ENCODE results near the gene QPCT. TPM values are rescaled to one million over a fixed set of nuclear protein-coding genes. Genes with fewer than 3 reads are reported as not detected.

Gene QPCT
- total and polyA plus RNA-seq, 2 experiments from 2014 or later: 13.2 TPM

DNA sequence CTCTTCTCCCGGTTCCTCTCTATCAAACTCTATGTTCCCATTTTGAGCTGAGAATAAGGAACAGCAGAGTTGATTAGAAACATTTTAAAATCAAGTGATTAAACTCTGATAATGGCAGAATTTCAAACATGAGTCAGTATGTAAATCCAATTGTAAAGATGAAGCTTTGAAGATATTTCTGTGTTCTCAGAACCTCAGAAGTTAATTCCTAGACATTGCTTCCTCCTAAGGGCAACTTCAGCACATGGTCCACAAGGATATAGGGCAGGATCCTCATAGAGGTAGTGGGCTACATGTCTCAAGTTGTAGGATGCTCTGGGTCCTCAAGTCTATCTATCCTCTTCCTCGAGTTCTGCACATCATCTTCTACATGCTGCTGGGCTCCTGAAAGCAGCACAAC is 46.3 kb downstream of the QPCT start:
- Mint-ChIP-seq H3K27me3 (ENCODE audit: insufficient read depth, low read depth, poor library complexity) (peaks cover 3% of the 10 kb centered on the region), H3K4me1 (peaks cover 19% of the 10 kb centered on the region), H3K36me3 (ENCODE audit: low read depth) (no peaks in the 10 kb centered on the region; the same call in 1 of the 3 replicates), H3K4me3 (no peak overlapping the region; the same call in 2 of the 3 replicates), H3K9me3 (no peaks in the 10 kb centered on the region), H3K27ac (no peak overlapping the region)
- TF ChIP-seq STAT1 (IDR thresholded peaks at IDR 0.05; ENCODE audit: unreplicated experiment) (no peak), NANOG (IDR thresholded peaks at IDR 0.05; ENCODE audit: borderline replicate concordance) (no peak), ZNF331 (CRISPR knock-in tag; IDR thresholded peaks at IDR 0.05; ENCODE audit: low read depth) (no peak), EZH2 (IDR thresholded peaks at IDR 0.05; ENCODE audit: low read depth, unreplicated experiment) (no peak), CREB1 (CRISPR knock-in tag; IDR thresholded peaks at IDR 0.05; ENCODE audit: low read depth) (no peak), EZH2phosphoT487 (IDR thresholded peaks at IDR 0.05; ENCODE audit: unreplicated experiment) (no peak), JUNB (IDR thresholded peaks at IDR 0.05; ENCODE audit: unreplicated experiment) (no peak), POLR2AphosphoS5 (IDR thresholded peaks at IDR 0.05; ENCODE audit: low read depth) (no peak), ZNF114 (CRISPR knock-in tag; IDR thresholded peaks at IDR 0.05) (no peak)
- TF ChIP-seq, protein P1, sequence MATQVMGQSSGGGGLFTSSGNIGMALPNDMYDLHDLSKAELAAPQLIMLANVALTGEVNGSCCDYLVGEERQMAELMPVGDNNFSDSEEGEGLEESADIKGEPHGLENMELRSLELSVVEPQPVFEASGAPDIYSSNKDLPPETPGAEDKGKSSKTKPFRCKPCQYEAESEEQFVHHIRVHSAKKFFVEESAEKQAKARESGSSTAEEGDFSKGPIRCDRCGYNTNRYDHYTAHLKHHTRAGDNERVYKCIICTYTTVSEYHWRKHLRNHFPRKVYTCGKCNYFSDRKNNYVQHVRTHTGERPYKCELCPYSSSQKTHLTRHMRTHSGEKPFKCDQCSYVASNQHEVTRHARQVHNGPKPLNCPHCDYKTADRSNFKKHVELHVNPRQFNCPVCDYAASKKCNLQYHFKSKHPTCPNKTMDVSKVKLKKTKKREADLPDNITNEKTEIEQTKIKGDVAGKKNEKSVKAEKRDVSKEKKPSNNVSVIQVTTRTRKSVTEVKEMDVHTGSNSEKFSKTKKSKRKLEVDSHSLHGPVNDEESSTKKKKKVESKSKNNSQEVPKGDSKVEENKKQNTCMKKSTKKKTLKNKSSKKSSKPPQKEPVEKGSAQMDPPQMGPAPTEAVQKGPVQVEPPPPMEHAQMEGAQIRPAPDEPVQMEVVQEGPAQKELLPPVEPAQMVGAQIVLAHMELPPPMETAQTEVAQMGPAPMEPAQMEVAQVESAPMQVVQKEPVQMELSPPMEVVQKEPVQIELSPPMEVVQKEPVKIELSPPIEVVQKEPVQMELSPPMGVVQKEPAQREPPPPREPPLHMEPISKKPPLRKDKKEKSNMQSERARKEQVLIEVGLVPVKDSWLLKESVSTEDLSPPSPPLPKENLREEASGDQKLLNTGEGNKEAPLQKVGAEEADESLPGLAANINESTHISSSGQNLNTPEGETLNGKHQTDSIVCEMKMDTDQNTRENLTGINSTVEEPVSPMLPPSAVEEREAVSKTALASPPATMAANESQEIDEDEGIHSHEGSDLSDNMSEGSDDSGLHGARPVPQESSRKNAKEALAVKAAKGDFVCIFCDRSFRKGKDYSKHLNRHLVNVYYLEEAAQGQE (IDR thresholded peaks at IDR 0.05; ENCODE audit: unreplicated experiment): no peak
- TF ChIP-seq, protein P2, sequence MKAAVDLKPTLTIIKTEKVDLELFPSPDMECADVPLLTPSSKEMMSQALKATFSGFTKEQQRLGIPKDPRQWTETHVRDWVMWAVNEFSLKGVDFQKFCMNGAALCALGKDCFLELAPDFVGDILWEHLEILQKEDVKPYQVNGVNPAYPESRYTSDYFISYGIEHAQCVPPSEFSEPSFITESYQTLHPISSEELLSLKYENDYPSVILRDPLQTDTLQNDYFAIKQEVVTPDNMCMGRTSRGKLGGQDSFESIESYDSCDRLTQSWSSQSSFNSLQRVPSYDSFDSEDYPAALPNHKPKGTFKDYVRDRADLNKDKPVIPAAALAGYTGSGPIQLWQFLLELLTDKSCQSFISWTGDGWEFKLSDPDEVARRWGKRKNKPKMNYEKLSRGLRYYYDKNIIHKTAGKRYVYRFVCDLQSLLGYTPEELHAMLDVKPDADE (IDR thresholded peaks at IDR 0.05): no peak
- TF ChIP-seq, protein P3, sequence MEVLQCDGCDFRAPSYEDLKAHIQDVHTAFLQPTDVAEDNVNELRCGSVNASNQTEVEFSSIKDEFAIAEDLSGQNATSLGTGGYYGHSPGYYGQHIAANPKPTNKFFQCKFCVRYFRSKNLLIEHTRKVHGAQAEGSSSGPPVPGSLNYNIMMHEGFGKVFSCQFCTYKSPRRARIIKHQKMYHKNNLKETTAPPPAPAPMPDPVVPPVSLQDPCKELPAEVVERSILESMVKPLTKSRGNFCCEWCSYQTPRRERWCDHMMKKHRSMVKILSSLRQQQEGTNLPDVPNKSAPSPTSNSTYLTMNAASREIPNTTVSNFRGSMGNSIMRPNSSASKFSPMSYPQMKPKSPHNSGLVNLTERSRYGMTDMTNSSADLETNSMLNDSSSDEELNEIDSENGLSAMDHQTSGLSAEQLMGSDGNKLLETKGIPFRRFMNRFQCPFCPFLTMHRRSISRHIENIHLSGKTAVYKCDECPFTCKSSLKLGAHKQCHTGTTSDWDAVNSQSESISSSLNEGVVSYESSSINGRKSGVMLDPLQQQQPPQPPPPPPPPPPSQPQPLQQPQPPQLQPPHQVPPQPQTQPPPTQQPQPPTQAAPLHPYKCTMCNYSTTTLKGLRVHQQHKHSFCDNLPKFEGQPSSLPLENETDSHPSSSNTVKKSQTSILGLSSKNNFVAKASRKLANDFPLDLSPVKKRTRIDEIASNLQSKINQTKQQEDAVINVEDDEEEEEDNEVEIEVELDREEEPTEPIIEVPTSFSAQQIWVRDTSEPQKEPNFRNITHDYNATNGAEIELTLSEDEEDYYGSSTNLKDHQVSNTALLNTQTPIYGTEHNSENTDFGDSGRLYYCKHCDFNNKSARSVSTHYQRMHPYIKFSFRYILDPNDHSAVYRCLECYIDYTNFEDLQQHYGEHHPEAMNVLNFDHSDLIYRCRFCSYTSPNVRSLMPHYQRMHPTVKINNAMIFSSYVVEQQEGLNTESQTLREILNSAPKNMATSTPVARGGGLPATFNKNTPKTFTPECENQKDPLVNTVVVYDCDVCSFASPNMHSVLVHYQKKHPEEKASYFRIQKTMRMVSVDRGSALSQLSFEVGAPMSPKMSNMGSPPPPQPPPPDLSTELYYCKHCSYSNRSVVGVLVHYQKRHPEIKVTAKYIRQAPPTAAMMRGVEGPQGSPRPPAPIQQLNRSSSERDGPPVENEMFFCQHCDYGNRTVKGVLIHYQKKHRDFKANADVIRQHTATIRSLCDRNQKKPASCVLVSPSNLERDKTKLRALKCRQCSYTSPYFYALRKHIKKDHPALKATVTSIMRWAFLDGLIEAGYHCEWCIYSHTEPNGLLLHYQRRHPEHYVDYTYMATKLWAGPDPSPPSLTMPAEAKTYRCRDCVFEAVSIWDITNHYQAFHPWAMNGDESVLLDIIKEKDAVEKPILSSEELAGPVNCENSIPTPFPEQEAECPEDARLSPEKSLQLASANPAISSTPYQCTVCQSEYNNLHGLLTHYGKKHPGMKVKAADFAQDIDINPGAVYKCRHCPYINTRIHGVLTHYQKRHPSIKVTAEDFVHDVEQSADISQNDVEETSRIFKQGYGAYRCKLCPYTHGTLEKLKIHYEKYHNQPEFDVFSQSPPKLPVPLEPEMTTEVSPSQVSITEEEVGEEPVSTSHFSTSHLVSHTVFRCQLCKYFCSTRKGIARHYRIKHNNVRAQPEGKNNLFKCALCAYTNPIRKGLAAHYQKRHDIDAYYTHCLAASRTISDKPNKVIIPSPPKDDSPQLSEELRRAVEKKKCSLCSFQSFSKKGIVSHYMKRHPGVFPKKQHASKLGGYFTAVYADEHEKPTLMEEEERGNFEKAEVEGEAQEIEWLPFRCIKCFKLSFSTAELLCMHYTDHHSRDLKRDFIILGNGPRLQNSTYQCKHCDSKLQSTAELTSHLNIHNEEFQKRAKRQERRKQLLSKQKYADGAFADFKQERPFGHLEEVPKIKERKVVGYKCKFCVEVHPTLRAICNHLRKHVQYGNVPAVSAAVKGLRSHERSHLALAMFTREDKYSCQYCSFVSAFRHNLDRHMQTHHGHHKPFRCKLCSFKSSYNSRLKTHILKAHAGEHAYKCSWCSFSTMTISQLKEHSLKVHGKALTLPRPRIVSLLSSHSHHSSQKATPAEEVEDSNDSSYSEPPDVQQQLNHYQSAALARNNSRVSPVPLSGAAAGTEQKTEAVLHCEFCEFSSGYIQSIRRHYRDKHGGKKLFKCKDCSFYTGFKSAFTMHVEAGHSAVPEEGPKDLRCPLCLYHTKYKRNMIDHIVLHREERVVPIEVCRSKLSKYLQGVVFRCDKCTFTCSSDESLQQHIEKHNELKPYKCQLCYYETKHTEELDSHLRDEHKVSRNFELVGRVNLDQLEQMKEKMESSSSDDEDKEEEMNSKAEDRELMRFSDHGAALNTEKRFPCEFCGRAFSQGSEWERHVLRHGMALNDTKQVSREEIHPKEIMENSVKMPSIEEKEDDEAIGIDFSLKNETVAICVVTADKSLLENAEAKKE (CRISPR knock-in tag; IDR thresholded peaks at IDR 0.05): no peak
- TF ChIP-seq, protein P4, sequence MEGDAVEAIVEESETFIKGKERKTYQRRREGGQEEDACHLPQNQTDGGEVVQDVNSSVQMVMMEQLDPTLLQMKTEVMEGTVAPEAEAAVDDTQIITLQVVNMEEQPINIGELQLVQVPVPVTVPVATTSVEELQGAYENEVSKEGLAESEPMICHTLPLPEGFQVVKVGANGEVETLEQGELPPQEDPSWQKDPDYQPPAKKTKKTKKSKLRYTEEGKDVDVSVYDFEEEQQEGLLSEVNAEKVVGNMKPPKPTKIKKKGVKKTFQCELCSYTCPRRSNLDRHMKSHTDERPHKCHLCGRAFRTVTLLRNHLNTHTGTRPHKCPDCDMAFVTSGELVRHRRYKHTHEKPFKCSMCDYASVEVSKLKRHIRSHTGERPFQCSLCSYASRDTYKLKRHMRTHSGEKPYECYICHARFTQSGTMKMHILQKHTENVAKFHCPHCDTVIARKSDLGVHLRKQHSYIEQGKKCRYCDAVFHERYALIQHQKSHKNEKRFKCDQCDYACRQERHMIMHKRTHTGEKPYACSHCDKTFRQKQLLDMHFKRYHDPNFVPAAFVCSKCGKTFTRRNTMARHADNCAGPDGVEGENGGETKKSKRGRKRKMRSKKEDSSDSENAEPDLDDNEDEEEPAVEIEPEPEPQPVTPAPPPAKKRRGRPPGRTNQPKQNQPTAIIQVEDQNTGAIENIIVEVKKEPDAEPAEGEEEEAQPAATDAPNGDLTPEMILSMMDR (conservative IDR thresholded peaks at IDR 0.05; ENCODE audit: low read depth in 2 of 2): no peak
- H3K9me2 ChIP-seq (ENCODE audit: insufficient read depth): peaks cover 24% of the 10 kb centered on the region
- no peaks in the 10 kb centered on the region for H4K20me1 ChIP-seq (replicated peaks; ENCODE audit: insufficient read depth)
- no peaks in the 10 kb centered on the region for H3K36me3 ChIP-seq (ENCODE audit: insufficient read depth)
- H3K4me3 ChIP-seq: no peak overlapping the region
- no peak overlapping the region for H3K27ac ChIP-seq (ENCODE audit: low read depth)
- DNase-seq (ENCODE audit: low spot score) (no peak), ATAC-seq (no peak)
- H2AFZ ChIP-seq: no peak overlapping the region
- no peaks in the 10 kb centered on the region for H3K27me3 ChIP-seq (ENCODE audit: insufficient read depth)
- no peaks in the 10 kb centered on the region for H3F3A ChIP-seq (replicated peaks; ENCODE audit: low read depth)
- H3K4me2 ChIP-seq: 0 out of 2 replicates have a peak overlapping the region, but pooled peaks have one; percentile 11
- peaks cover 12% of the 10 kb centered on the region; the same call in 1 of the 2 replicates for H3K4me1 ChIP-seq (ENCODE audit: insufficient read depth)
- no peaks in the 10 kb centered on the region for H3K79me2 ChIP-seq (replicated peaks; ENCODE audit: insufficient read depth)

All from GM23338 (cell line).